Measurements from ENCODE around the gene THADA.

GRCh38 chr2:43572244-43572643 lies 23.6 kb downstream of the THADA start:
- TF ChIP-seq REST (IDR thresholded peaks at IDR 0.05; ENCODE audit: insufficient read depth in 1 of 2, low read depth in 2 of 2, low read length in 2 of 2) (no peak), TAF1 (IDR thresholded peaks at IDR 0.05; ENCODE audit: borderline replicate concordance, insufficient read depth, low read length) (no peak), POLR2AphosphoS5 (IDR thresholded peaks at IDR 0.05; ENCODE audit: low read depth, low read length) (no peak), SIN3A (IDR thresholded peaks at IDR 0.05; ENCODE audit: borderline replicate concordance, insufficient read depth, low read length) (no peak)
